MM.1S (cell line): ENCODE measurements around the gene SMIM43.
"Not testable (repeated sequence)": the region's sequence is repeated elsewhere in the genome, so short reads cannot be mapped to it uniquely, and the experiment has no call there.

Source experiments
- DNase-seq: peaks from one replicate; pipeline ENCODE4 v3.0.0-alpha.2; 2015
- H2AFZ ChIP-seq: fragments of 300-600 bp; sonication (generic); 2 replicates; pipeline ENCODE4 v1.6.0; 2016; ENCODE audit warnings: antibody characterized with exemption, low read length
- H3F3A ChIP-seq: fragments of 300-600 bp; sonication (generic); 2 replicates; pipeline ENCODE4 v1.6.1; 2016; ENCODE audit warnings: mild to moderate bottlenecking, antibody characterized with exemption, low read length, moderate library complexity, mixed read lengths; ENCODE audit not compliant: insufficient read depth
- H3K27ac ChIP-seq: fragments of 300-600 bp; sonication (generic); 2 replicates; pipeline ENCODE4 v1.5.1; 2016; ENCODE audit warnings: mild to moderate bottlenecking, low read length
- H3K27me3 ChIP-seq: fragments of 300-600 bp; sonication (generic); replicated peaks from 2 replicates; pipeline ENCODE4 v1.6.0; 2016; ENCODE audit warnings: low read length; ENCODE audit not compliant: insufficient read depth
- H3K36me3 ChIP-seq: fragments of 300-600 bp; sonication (generic); replicated peaks from 2 replicates; pipeline ENCODE4 v1.6.1; 2016; ENCODE audit warnings: mild to moderate bottlenecking, low read length, mixed read lengths; ENCODE audit not compliant: insufficient read depth
- H3K4me1 ChIP-seq: fragments of 300-600 bp; sonication (generic); 2 replicates; pipeline ENCODE4 v1.6.1; 2016; ENCODE audit warnings: low read length, mixed read lengths
- H3K4me2 ChIP-seq: fragments of 300-600 bp; sonication (generic); 2 replicates; pipeline ENCODE4 v1.6.0; 2016; ENCODE audit warnings: low read depth, low read length
- H3K4me3 ChIP-seq: fragments of 300-600 bp; sonication (generic); 2 replicates; pipeline ENCODE4 v1.5.1; 2016; ENCODE audit warnings: low read length, mixed read lengths
- H3K79me2 ChIP-seq: fragments of 300-600 bp; sonication (generic); 2 replicates; pipeline ENCODE4 v1.6.1; 2016; ENCODE audit warnings: mixed run types, low read length, mixed read lengths
- H3K9ac ChIP-seq: fragments of 300-600 bp; sonication (generic); 2 replicates; pipeline ENCODE4 v1.6.1; 2016; ENCODE audit warnings: low read length, mixed read lengths
- H3K9me2 ChIP-seq: fragments of 300-600 bp; sonication (generic); replicated peaks from 2 replicates; pipeline ENCODE4 v1.6.1; 2016; ENCODE audit warnings: mild to moderate bottlenecking, low read length, mixed read lengths; ENCODE audit not compliant: insufficient read depth
- H3K9me3 ChIP-seq: fragments of 300-600 bp; sonication (generic); replicated peaks from 2 replicates; pipeline ENCODE4 v1.6.1; 2016; ENCODE audit warnings: mild to moderate bottlenecking, low read length, mixed read lengths; ENCODE audit not compliant: insufficient read depth
- H4K20me1 ChIP-seq: fragments of 300-600 bp; sonication (generic); 2 replicates; pipeline ENCODE4 v1.6.1; 2016; ENCODE audit warnings: mild to moderate bottlenecking, low read length, moderate library complexity, mixed read lengths; ENCODE audit not compliant: insufficient read depth
- CTCF ChIP-seq: fragments of 300-600 bp; sonication (generic); IDR thresholded peaks from 2 replicates; pipeline ENCODE4 v1.5.1; 2016; ENCODE audit warnings: antibody characterized with exemption, low read length, mixed read lengths
- EZH2 ChIP-seq: fragments of 300-600 bp; sonication (generic); optimal IDR thresholded peaks from 2 replicates; pipeline ENCODE3; 2017; ENCODE audit warnings: low read depth, mild to moderate bottlenecking, antibody characterized with exemption, low read length, mixed read lengths
- EZH2phosphoT487 ChIP-seq: fragments of 300-600 bp; sonication (generic); IDR thresholded peaks from 2 replicates; pipeline ENCODE4 v1.6.1; 2018; ENCODE audit warnings: antibody characterized with exemption, low read length

The SMIM43 gene

GRCh38 chr4:121734571-121734970, 30.4 kb downstream of the SMIM43 start:
- no peaks in the 10 kb centered on the region for H3K9me3 ChIP-seq
- no peaks in the 10 kb centered on the region for H4K20me1 ChIP-seq
- no peaks in the 10 kb centered on the region for H3K27me3 ChIP-seq
- DNase-seq, result no peak
- H3K4me2 ChIP-seq, result no peak overlapping the region
- no peak overlapping the region for H3K9ac ChIP-seq
- no peaks in the 10 kb centered on the region for H3K79me2 ChIP-seq
- H3K36me3 ChIP-seq, result no peaks in the 10 kb centered on the region
- no peak overlapping the region for H2AFZ ChIP-seq
- no peaks in the 10 kb centered on the region for H3K4me1 ChIP-seq
- H3K9me2 ChIP-seq, result no peaks in the 10 kb centered on the region
- H3F3A ChIP-seq, result no peaks in the 10 kb centered on the region
- TF ChIP-seq EZH2phosphoT487, result no peak
- no peak for TF ChIP-seq EZH2
- TF ChIP-seq CTCF, result no peak
- H3K27ac ChIP-seq, result no peak overlapping the region
- H3K4me3 ChIP-seq, result no peak overlapping the region

- H3K36me3 ChIP-seq, result no peaks in the 10 kb centered on the region
- no peak overlapping the region for H3K4me2 ChIP-seq
- TF ChIP-seq CTCF (no peak), EZH2phosphoT487 (no peak), EZH2 (no peak)
- H3K27ac ChIP-seq, result no peak overlapping the region
- H3K9me2 ChIP-seq, result no peaks in the 10 kb centered on the region
- no peak overlapping the region for H3K9ac ChIP-seq
- H4K20me1 ChIP-seq, result no peaks in the 10 kb centered on the region
- H3K4me1 ChIP-seq, result no peaks in the 10 kb centered on the region
- no peak overlapping the region for H2AFZ ChIP-seq
- H3K79me2 ChIP-seq, result no peaks in the 10 kb centered on the region
- no peaks in the 10 kb centered on the region for H3F3A ChIP-seq
- H3K27me3 ChIP-seq, result no peaks in the 10 kb centered on the region
- DNase-seq, result no peak
- H3K9me3 ChIP-seq, result no peaks in the 10 kb centered on the region
- no peak overlapping the region for H3K4me3 ChIP-seq
These were observed 31.0 kb downstream of the SMIM43 start for GRCh38 chr4:121733942-121734341.

- not testable (repeated sequence) for H3K4me2 ChIP-seq, H3K9me3 ChIP-seq, H2AFZ ChIP-seq, H4K20me1 ChIP-seq, H3K27ac ChIP-seq, H3F3A ChIP-seq, H3K27me3 ChIP-seq, H3K9ac ChIP-seq, H3K4me3 ChIP-seq, H3K79me2 ChIP-seq, H3K36me3 ChIP-seq, H3K4me1 ChIP-seq, DNase-seq, H3K9me2 ChIP-seq
These were observed 35.2 kb downstream of the SMIM43 start for GRCh38 chr4:121729753-121730152.

GRCh38 chr4:121728798-121729226, 36.2 kb downstream of the SMIM43 start:
- DNase-seq, result no peak
- no peaks in the 10 kb centered on the region for H3F3A ChIP-seq
- H3K9me2 ChIP-seq, result no peaks in the 10 kb centered on the region
- no peaks in the 10 kb centered on the region for H3K36me3 ChIP-seq
- H2AFZ ChIP-seq, result no peak overlapping the region
- no peaks in the 10 kb centered on the region for H3K9me3 ChIP-seq
- H3K79me2 ChIP-seq, result no peaks in the 10 kb centered on the region
- no peak overlapping the region for H3K9ac ChIP-seq
- TF ChIP-seq EZH2 (no peak), CTCF (no peak), EZH2phosphoT487 (no peak)
- no peaks in the 10 kb centered on the region for H3K27me3 ChIP-seq
- H3K4me2 ChIP-seq, result no peak overlapping the region
- H3K27ac ChIP-seq, result no peak overlapping the region
- no peak overlapping the region for H3K4me3 ChIP-seq
- 0 out of 2 replicates have a peak, but pooled peaks cover 4% of the 10 kb centered on the region for H3K4me1 ChIP-seq
- no peaks in the 10 kb centered on the region for H4K20me1 ChIP-seq
